Endothelial cell of umbilical vein (primary cell): ENCODE data around the gene CNTLN. TPM values are rescaled to one million over a fixed set of nuclear protein-coding genes. Genes with fewer than 3 reads are reported as not detected.

ENCODE experiments used
- BruUV-seq: library from RNA; stranded (reverse); fragments of 400-500 nt; replicated peaks from 2 replicates; lab custom pipeline; 2021; lab: Mats Ljungman, UMichigan
- CTCF ChIA-PET: fragments of 300-600, 350-600 bp; sonication (Branson Sonifier 250); formaldehyde crosslinking; loops from one replicate; lab custom pipeline; 2021; ENCODE audit warnings: antibody characterized with exemption, inconsistent platforms; lab: Charles Lee
- POLR2A ChIA-PET: fragments of 300-600, 350-600 bp; sonication (Branson Sonifier 250); formaldehyde crosslinking; loops from one replicate; lab custom pipeline; 2021; ENCODE audit warnings: antibody characterized with exemption, inconsistent platforms; lab: Charles Lee
- DNase-seq: peaks from one replicate; pipeline ENCODE4 v3.0.0-alpha.2; 2011; ENCODE audit warnings: low read depth, low spot score
- FAIRE-seq: peaks from 2 replicates; lab custom pipeline; 2011; peaks lifted over from hg19 to GRCh38; lab: Jason Lieb, UNC
- H2AFZ ChIP-seq: 2 replicates; pipeline ENCODE4 v1.6.0; 2012; ENCODE audit warnings: low read depth, low read length, control low read depth, inconsistent platforms
- H3K27ac ChIP-seq: 2 replicates; pipeline ENCODE4 v1.5.1; 2011; ENCODE audit warnings: low read depth, mild to moderate bottlenecking, control low read depth, low read length, moderate library complexity; ENCODE audit not compliant: insufficient read depth
- H3K27me3 ChIP-seq, 2 experiments: 2 replicates each; pipeline versions ENCODE4 v1.6.0 to v1.6.1; 2011; ENCODE audit warnings: low read length in 2 of 2, mixed read lengths in 1 of 2; ENCODE audit not compliant: control insufficient read depth in 2 of 2, insufficient read depth in 2 of 2
- H3K36me3 ChIP-seq, 2 experiments: 2 replicates in 1 of 2; 3 replicates in 1 of 2; pipeline ENCODE4 v1.5.1; 2011; ENCODE audit warnings: low read length in 2 of 2, mild to moderate bottlenecking in 1 of 2, moderate library complexity in 1 of 2; ENCODE audit not compliant: control insufficient read depth in 2 of 2, insufficient read depth in 2 of 2; ENCODE audit errors: extremely low read depth in 1 of 2
- H3K4me1 ChIP-seq: 3 replicates; pipeline ENCODE4 v1.5.1; 2011; ENCODE audit warnings: mild to moderate bottlenecking, low read length; ENCODE audit not compliant: control insufficient read depth, insufficient read depth; ENCODE audit errors: extremely low read depth
- H3K4me2 ChIP-seq: 2 replicates; pipeline ENCODE4 v1.6.1; 2011; ENCODE audit warnings: low read length, control low read depth, mixed read lengths; ENCODE audit not compliant: insufficient read depth
- H3K4me3 ChIP-seq, 3 experiments: fragments of 200-600 bp in 1 of 3; sonication (generic), shearing (Covaris generic) in 1 of 3; replicated peaks in 1 of 3; 2 replicates each; pipeline ENCODE4 v1.5.1; 2011 to 2016; ENCODE audit warnings: control low read depth in 3 of 3, low read length in 3 of 3, mild to moderate bottlenecking in 2 of 3, inconsistent platforms in 1 of 3, low read depth in 1 of 3, moderate library complexity in 1 of 3; ENCODE audit not compliant: insufficient read depth in 1 of 3
- H3K79me2 ChIP-seq: 2 replicates; pipeline ENCODE4 v1.6.0; 2012; ENCODE audit warnings: low read length, inconsistent platforms; ENCODE audit not compliant: control insufficient read depth, insufficient read depth
- H3K9ac ChIP-seq: replicated peaks from 2 replicates; pipeline ENCODE3; 2011; ENCODE audit warnings: low read length, control low read depth; ENCODE audit not compliant: insufficient read depth; ENCODE audit errors: extremely low read depth
- H3K9me1 ChIP-seq: replicated peaks from 3 replicates; pipeline ENCODE4 v1.6.0; 2011; ENCODE audit warnings: mild to moderate bottlenecking, low read length; ENCODE audit not compliant: control insufficient read depth, insufficient read depth; ENCODE audit errors: extremely low read depth
- H3K9me3 ChIP-seq: replicated peaks from 2 replicates; pipeline ENCODE4 v1.5.1; 2012; ENCODE audit warnings: low read length, inconsistent platforms; ENCODE audit not compliant: control insufficient read depth, insufficient read depth
- H4K20me1 ChIP-seq: replicated peaks from 2 replicates; pipeline ENCODE3; 2011; ENCODE audit warnings: mild to moderate bottlenecking, low read length; ENCODE audit not compliant: control insufficient read depth, insufficient read depth; ENCODE audit errors: extremely low read depth
- EZH2 ChIP-seq: IDR thresholded peaks from 2 replicates; pipeline ENCODE4 v1.6.1; 2012; ENCODE audit warnings: borderline replicate concordance, low read depth, mild to moderate bottlenecking, moderate library complexity, low read length, inconsistent platforms; ENCODE audit not compliant: severe bottlenecking
- FOS ChIP-seq: IDR thresholded peaks from 2 replicates; pipeline ENCODE4 v1.6.1; 2011; ENCODE audit warnings: mild to moderate bottlenecking, low read length, moderate library complexity, borderline replicate concordance; ENCODE audit not compliant: insufficient read depth
- GATA2 ChIP-seq: IDR thresholded peaks from 2 replicates; pipeline ENCODE4 v1.7.0; 2011; ENCODE audit warnings: low read depth, mild to moderate bottlenecking, moderate library complexity, mixed read lengths, low read length; ENCODE audit not compliant: insufficient read length, insufficient read depth
- JUN ChIP-seq: IDR thresholded peaks from 2 replicates; pipeline ENCODE4 v1.6.1; 2011; ENCODE audit warnings: borderline replicate concordance, low read depth; ENCODE audit not compliant: insufficient read length, insufficient read depth
- MAX ChIP-seq: IDR thresholded peaks from 2 replicates; pipeline ENCODE4 v1.6.1; 2011; ENCODE audit not compliant: insufficient read depth, insufficient read length
- MYC ChIP-seq: IDR thresholded peaks from one replicate; pipeline ENCODE4 v1.6.1; 2011; ENCODE audit warnings: mild to moderate bottlenecking, low read depth, low read length
- POLR2A ChIP-seq: IDR thresholded peaks from 2 replicates; pipeline ENCODE4 v1.6.1; 2012; ENCODE audit warnings: low read depth, mild to moderate bottlenecking, control low read depth, low read length
- POLR2AphosphoS5 ChIP-seq: IDR thresholded peaks from 2 replicates; pipeline ENCODE4 v1.6.1; 2012; ENCODE audit warnings: low read depth, mild to moderate bottlenecking, control low read depth, low read length, moderate library complexity; ENCODE audit not compliant: insufficient read depth
- dilution Hi-C: fragments of 300-500 bp; cut with MboI; formaldehyde crosslinking; loops from one replicate; pipeline ENCODE4 v1.15.0; 2019; ENCODE audit warnings: low sequenced_read_pairs; ENCODE audit not compliant: extremely low pct_ligation_motif_present
- intact Hi-C: fragments of 100-400 bp; cut with micrococcal nuclease; formaldehyde crosslinking; loops from one replicate; pipeline ENCODE4 v1.10.0; 2022
- polyA plus RNA-seq, 4 experiments: library from polyadenylated mRNA; depleted of rRNA in 3 of 4; stranded (reverse) in 3 of 4; unstranded in 1 of 4; fragments of >200 nt; gene quantifications; 2 replicates each; pipeline versions ENCODE4 v1.2.1 to v1.2.3, GENCODE V29; 2011 to 2012; ENCODE audit warnings: missing spikeins in 1 of 4
- total RNA-seq: library from RNA; stranded (reverse); gene quantifications from 2 replicates; pipeline ENCODE4 v1.2.3, GENCODE V29; 2021
- TF ChIP-seq, protein P1 (sequence below), 2 donors: IDR thresholded peaks; 1 replicate in 1 of 2; 2 replicates in 1 of 2; pipeline ENCODE4 v1.5.1; 2011; ENCODE audit warnings: low read length in 2 of 2, mild to moderate bottlenecking in 2 of 2, moderate library complexity in 2 of 2, control low read depth in 1 of 2, inconsistent platforms in 1 of 2, low read depth in 1 of 2; ENCODE audit not compliant: insufficient read depth in 1 of 2; ENCODE audit errors: extremely low read depth in 1 of 2

CNTLN gene
- total and polyA plus RNA-seq, 2 donors (not counting 3 experiments of a cell fraction or from before 2014, with no cell fraction given), result 3.5 to 15.8 TPM

DNA sequence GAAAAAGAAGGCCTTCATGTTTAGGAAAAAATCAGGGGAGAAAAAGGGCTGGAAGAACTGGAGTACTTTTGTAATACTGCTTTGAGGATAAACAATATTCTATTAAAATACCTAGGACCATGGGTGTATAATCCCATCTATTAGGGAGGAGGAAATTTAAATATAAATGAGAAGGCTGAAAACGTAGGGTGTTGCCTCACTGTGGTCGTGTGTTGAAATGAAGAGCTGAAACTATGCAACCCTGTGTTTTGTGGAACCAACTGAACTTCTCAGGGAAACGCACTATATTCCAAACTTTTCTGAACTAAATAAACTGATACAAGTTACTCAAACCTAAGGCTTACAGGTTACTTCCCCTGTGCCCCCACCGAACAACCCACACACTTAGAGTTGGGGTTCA is 4.5 kb upstream of the CNTLN start:
- no peaks in the 10 kb centered on the region for H3K9me1 ChIP-seq
- FAIRE-seq (no peak), DNase-seq (no peak)
- H3K79me2 ChIP-seq, result peaks cover under 1% of the 10 kb centered on the region
- no peak overlapping the region for H3K4me3 ChIP-seq
- POLR2A ChIA-PET, result no interaction called here
- H3K27ac ChIP-seq, result no peak overlapping the region
- no peaks in the 10 kb centered on the region for H4K20me1 ChIP-seq
- intact Hi-C loops (no loop called here), dilution Hi-C loops (no loop called here)
- no peaks in the 10 kb centered on the region for H3K27me3 ChIP-seq
- CTCF ChIA-PET, result interaction anchor here (1.0 kb wide), 2 partner anchors 13 to 22 kb away, joined by 3 to 4 read pairs; no protein-coding TSS in a partner anchor
- no peak overlapping the region for H2AFZ ChIP-seq
- TF ChIP-seq JUN, result no peak
- TF ChIP-seq, protein P1, sequence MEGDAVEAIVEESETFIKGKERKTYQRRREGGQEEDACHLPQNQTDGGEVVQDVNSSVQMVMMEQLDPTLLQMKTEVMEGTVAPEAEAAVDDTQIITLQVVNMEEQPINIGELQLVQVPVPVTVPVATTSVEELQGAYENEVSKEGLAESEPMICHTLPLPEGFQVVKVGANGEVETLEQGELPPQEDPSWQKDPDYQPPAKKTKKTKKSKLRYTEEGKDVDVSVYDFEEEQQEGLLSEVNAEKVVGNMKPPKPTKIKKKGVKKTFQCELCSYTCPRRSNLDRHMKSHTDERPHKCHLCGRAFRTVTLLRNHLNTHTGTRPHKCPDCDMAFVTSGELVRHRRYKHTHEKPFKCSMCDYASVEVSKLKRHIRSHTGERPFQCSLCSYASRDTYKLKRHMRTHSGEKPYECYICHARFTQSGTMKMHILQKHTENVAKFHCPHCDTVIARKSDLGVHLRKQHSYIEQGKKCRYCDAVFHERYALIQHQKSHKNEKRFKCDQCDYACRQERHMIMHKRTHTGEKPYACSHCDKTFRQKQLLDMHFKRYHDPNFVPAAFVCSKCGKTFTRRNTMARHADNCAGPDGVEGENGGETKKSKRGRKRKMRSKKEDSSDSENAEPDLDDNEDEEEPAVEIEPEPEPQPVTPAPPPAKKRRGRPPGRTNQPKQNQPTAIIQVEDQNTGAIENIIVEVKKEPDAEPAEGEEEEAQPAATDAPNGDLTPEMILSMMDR (IDR thresholded peaks at IDR 0.05; ENCODE audit: extremely low read depth in 1 of 2, insufficient read depth in 1 of 2, low read depth in 1 of 2, low read length in 2 of 2), result no peak
- no peak for TF ChIP-seq POLR2AphosphoS5
- TF ChIP-seq MYC, result no peak
- no peak for TF ChIP-seq MAX
- no peak for TF ChIP-seq FOS
- TF ChIP-seq EZH2, result no peak
- no peak for TF ChIP-seq GATA2
- no peak for TF ChIP-seq POLR2A
- no peak overlapping the region for H3K9ac ChIP-seq
- H3K4me2 ChIP-seq, result no peak overlapping the region
- H3K36me3 ChIP-seq, result no peaks in the 10 kb centered on the region
- BruUV-seq, result no TSS peak
- H3K4me1 ChIP-seq, result peaks cover 6% of the 10 kb centered on the region
- H3K9me3 ChIP-seq, result no peaks in the 10 kb centered on the region
